Rectal smooth muscle tissue (tissue), 1 donor: ENCODE measurements around the gene ATP8B1.

Source experiments
- H3K27ac ChIP-seq: one replicate; pipeline ENCODE4 v1.7.0; 2013; ENCODE audit warnings: low read depth, low read length, inconsistent platforms
- H3K27me3 ChIP-seq: one replicate; pipeline ENCODE4 v1.7.0; 2013; ENCODE audit warnings: low read length; ENCODE audit not compliant: control insufficient read depth, insufficient read depth
- H3K36me3 ChIP-seq: one replicate; pipeline ENCODE4 v1.7.0; 2013; ENCODE audit warnings: low read length; ENCODE audit not compliant: control insufficient read depth, insufficient read depth
- H3K4me1 ChIP-seq: one replicate; pipeline ENCODE4 v1.7.0; 2013; ENCODE audit warnings: low read length; ENCODE audit not compliant: control insufficient read depth, insufficient read depth
- H3K4me3 ChIP-seq: one replicate; pipeline ENCODE4 v1.7.0; 2013; ENCODE audit warnings: low read length
- H3K9ac ChIP-seq: one replicate; pipeline ENCODE4 v1.7.0; 2013; ENCODE audit warnings: low read length

The ATP8B1 gene

DNA sequence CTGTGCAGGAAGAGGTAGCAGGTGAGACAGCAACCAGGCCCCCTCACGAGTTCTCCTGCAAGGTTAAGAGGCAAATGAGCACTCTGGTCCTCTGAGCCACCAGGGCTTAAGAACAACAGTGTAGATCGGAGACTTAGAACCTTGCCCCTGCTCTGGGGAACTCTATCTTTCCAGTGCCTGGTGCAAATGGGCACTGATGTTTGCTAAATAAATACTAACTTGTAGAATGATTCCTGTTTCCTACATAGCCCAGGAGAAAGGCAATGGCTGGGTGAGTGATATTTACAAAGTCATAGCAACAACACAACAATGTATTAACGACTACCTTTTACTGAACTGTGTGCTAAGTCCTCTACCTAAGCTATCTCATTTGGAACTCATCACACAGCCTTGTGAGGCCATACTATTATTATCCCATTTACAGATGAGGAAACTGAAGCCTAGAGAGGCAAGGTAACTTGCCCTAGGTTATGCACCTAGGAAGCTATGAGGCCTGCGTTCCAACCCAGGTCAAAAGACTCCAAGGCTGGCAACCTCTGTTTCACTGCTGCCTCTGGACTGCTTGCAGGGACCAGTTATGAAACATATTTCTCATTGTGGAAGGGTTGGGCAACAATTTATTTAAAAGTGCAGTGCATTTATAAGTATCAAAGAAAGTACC lies 4.3 kb downstream of the ATP8B1 start:
- Histone ChIP-seq H3K4me3 (peak overlapping the region; percentile 7), H3K36me3 (no peaks in the 10 kb centered on the region), H3K27me3 (peaks cover 2% of the 10 kb centered on the region), H3K9ac (no peak overlapping the region), H3K4me1 (peaks cover 9% of the 10 kb centered on the region), H3K27ac (no peak overlapping the region)

DNA sequence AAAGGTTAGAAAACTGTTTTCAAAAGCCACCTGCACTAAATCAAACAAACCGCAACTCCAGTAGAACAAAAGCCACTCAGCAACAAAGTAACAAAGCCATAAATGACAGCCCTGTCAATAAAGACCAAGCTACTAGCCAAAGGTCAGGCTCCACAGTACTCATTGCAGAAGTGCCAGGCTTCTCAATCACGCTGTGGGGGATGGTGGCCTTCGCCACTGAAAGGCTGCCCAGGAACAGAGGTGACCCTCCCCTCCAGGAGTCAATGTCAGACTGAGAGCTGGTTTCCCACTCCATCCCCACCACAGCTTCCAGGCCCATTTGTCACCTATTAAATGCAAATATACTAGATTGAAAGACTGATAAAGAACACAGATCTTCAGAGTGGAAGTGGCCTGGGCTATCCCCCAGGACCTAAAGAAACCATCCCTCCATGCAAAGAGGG lies 5.9 kb downstream of the ATP8B1 start:
- peaks cover 2% of the 10 kb centered on the region for H3K27me3 ChIP-seq
- H3K4me1 ChIP-seq, result peaks cover 5% of the 10 kb centered on the region
- no peak overlapping the region for H3K9ac ChIP-seq
- no peaks in the 10 kb centered on the region for H3K36me3 ChIP-seq
- H3K27ac ChIP-seq, result no peak overlapping the region
- no peak overlapping the region for H3K4me3 ChIP-seq

DNA sequence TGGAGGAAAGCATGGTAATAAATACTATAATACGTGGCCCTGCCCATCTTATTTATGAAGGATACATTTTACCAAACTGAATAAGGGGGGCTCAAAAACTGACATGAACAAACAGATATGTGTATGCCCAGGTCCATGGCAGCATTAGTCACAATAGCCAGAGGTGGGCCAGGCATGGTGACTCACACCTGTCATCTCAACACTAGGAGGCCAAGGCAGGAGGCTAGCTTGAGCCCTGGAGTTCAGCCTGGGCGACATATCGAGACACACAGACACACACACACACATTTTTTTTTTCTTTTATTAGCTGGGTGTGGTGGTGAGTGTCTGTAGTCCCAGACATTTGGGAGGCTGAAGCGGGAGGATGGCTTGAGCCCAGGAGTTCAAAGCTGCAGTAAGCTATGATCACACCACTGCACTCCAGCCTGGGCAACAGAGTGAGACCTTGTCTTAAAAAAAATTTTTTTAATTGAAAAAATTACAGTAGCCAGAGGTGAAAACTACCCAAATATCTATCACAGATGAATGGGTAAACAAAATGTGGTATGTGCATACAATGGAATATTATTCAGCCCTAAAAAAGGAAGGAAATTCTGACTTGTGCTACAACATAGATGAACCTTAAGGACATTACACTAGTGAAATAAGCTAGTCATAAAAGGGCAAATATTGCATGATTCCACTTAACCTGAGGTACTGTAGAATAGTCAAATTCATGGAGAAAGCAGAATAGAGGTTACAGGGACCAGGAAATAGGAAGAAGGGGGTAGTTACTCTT lies 8.0 kb downstream of the ATP8B1 start:
- Histone ChIP-seq H3K4me1 (peaks cover 2% of the 10 kb centered on the region), H3K4me3 (no peak overlapping the region)

DNA sequence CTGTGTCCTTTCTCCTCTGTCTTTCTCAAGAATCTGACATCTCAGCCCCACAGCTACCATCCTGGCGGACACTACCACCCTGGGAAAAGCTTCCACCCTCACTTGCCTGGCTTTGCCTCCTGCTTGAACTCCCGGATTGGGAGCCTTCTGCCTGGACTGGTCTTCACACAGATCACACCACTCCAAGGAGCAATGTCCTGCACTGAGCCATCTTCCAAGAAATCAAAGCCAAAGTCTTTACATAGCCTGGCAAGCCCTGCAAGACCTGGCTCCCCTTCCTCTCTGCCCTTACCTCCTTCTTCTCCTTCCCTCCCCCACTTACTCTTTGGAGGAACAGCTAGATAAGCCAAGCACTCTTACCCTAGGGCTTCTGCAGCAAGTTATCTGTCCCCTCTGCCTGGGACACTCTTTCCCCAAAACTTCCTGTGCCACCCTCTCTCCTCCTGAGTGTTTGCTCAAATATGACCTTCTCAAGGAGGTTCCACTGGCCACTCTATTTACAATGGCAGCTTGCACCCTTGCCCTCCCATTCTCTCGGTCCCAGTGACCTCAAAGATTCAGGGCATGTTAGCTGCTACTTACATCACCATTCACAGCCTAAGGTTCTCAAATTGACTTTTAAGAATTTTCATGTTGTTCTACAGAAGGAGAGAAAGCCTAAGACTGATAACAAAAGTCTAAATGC lies 9.7 kb downstream of the ATP8B1 start:
- H3K4me1 ChIP-seq, result peaks cover 13% of the 10 kb centered on the region
- no peaks in the 10 kb centered on the region for H3K27me3 ChIP-seq
- no peaks in the 10 kb centered on the region for H3K36me3 ChIP-seq
- peak overlapping the region; percentile 14 for H3K4me3 ChIP-seq
- peak overlapping the region; percentile 57 for H3K27ac ChIP-seq
- no peak overlapping the region for H3K9ac ChIP-seq

More for the DNA sequence above, 8.0 kb downstream of the ATP8B1 start:
- H3K9ac ChIP-seq, result no peak overlapping the region
- peaks cover 2% of the 10 kb centered on the region for H3K27me3 ChIP-seq
- H3K27ac ChIP-seq, result no peak overlapping the region
- no peaks in the 10 kb centered on the region for H3K36me3 ChIP-seq

DNA sequence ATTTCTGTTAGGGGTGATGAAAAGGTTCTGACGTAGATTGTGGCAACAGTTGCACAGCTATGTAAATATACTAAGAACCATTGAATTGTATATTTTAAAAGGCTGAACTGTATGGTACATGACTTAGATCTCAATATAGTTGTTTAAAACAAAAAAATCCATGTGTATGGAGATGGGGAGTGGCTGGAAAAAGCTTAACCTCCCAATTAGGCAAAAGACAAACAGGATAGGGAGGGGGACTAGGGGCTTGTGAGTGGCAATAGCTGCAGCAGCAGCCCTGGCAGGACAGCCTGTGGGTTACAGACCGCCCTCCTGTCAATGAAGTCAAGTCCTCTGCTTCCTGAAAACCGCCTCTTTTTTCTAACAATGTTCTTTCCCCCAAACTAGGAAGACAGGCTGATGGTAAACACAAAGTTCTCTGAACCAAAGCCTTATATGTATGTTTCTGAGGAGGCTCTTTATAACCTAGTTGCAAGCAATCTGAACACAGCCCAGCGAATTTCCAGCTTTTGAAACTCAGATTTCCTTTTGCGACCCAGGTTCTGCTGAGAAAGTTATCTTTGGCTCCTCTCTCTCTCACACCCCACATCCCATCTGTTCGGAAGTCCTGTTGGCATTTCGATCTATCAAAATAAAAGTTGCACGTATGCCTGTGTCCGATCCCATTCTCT lies 10.3 kb downstream of the ATP8B1 start:
- Histone ChIP-seq H3K4me3 (peak overlapping the region; percentile 14), H3K27me3 (no peaks in the 10 kb centered on the region), H3K4me1 (peaks cover 16% of the 10 kb centered on the region), H3K27ac (peak overlapping the region; percentile 59), H3K36me3 (no peaks in the 10 kb centered on the region), H3K9ac (no peak overlapping the region)

DNA sequence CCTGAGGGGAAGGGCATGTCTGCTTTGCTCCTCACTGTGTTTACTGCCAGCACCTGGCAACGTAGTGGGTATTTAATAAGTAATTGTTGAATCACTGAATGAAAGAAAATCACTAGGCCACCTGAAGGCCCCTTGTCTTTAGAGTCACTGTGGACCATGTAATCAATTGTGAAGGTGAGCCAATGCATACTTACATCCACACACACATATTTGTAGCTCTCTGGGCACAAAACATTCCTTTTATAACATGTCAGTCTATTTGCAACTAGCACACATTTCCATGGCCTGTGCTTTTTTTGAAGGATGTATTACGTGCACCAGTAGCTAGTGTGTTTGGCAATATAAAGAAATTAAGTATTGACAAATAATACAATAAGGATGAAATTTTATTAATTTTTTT lies 11.2 kb downstream of the ATP8B1 start:
- Histone ChIP-seq H3K9ac (no peak overlapping the region), H3K27ac (peak overlapping the region; percentile 17), H3K4me3 (peak overlapping the region; percentile 15), H3K4me1 (peaks cover 16% of the 10 kb centered on the region), H3K36me3 (no peaks in the 10 kb centered on the region), H3K27me3 (no peaks in the 10 kb centered on the region)

DNA sequence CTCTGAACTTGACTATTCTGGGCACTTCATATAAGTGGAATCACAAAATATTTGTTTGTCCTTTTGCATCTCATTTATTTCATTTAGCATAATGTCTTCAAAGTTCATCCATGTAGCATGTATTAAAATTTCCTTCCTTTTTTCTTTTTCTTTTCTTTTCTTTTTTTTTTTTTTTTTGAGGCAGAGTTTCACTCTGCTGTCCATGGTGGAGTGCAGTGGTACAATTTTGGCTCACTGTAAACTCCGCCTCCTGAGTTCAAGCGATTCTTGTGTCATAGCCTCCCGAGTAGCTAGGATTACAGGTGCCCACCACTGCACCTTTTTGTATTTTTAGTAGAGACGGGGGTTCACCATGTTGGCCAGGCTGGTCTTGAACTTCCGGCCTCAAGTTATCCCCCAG lies 11.9 kb downstream of the ATP8B1 start:
- no peak overlapping the region for H3K27ac ChIP-seq
- no peak overlapping the region for H3K9ac ChIP-seq
- H3K4me3 ChIP-seq, result no peak overlapping the region
- H3K36me3 ChIP-seq, result no peaks in the 10 kb centered on the region
- H3K27me3 ChIP-seq, result no peaks in the 10 kb centered on the region
- peaks cover 16% of the 10 kb centered on the region for H3K4me1 ChIP-seq

DNA sequence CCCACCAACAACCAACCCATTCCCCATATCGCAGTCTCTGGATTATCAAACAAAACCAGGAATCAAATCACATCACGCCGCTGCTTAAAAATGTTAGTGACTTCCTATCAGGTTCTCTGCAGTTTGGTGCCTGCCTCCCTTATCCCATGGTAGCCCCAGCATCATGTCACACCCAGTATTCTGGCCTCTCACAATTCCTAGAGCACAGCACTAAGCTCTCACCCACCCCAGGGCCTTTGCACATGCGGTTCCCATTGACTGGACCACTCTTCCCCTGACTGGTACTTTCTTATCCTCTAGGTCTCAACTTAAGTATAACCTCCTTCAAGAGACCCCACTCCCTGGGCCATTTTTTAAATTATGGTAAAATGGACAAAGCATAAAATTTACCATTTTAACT lies 12.8 kb downstream of the ATP8B1 start:
- H3K27ac ChIP-seq, result no peak overlapping the region
- H3K4me3 ChIP-seq, result no peak overlapping the region
- H3K36me3 ChIP-seq, result no peaks in the 10 kb centered on the region
- no peaks in the 10 kb centered on the region for H3K27me3 ChIP-seq
- peaks cover 16% of the 10 kb centered on the region for H3K4me1 ChIP-seq
- H3K9ac ChIP-seq, result no peak overlapping the region

DNA sequence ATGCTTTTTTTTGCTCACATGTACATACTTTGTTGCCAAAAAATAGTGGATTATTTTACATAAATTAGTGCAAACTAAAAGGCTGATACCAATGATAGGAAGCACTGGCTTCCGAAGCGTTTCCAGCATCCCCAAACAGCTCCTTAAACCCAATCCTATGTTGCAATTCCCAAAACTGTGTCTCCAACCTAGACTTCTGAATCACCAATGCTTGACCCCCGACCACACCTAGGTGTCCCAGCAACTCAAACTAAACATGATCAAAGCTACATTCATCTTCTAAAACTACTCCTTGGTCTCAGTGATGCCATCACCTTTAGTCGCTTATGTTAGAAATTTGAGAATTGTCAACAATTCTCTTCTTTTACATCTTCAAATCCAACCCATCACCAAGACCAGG lies 13.4 kb downstream of the ATP8B1 start:
- Histone ChIP-seq H3K4me3 (no peak overlapping the region), H3K27ac (peak overlapping the region; percentile 44), H3K27me3 (no peaks in the 10 kb centered on the region), H3K4me1 (peaks cover 19% of the 10 kb centered on the region), H3K9ac (no peak overlapping the region), H3K36me3 (no peaks in the 10 kb centered on the region)

DNA sequence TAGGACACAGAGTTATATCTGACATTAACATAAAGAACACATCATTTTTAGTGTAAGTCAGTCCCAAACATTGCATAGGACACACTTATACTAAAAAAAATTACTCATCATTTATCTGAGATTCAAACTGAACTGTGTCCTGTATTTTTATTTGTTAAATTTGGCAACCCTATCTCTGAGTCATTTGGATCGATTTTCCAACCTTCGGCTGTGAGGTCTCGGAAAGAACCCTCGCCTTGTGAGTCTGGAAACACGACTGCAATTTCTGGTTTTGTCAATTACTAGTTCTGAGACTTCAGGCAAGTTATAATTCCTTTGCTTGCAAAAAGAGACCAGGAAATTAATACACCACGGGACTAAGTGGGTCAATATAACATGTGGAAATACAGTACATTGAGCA lies 14.0 kb downstream of the ATP8B1 start:
- Histone ChIP-seq H3K4me1 (peaks cover 19% of the 10 kb centered on the region), H3K4me3 (no peak overlapping the region), H3K27ac (peak overlapping the region; percentile 65), H3K36me3 (peaks cover 2% of the 10 kb centered on the region), H3K27me3 (no peaks in the 10 kb centered on the region), H3K9ac (no peak overlapping the region)

DNA sequence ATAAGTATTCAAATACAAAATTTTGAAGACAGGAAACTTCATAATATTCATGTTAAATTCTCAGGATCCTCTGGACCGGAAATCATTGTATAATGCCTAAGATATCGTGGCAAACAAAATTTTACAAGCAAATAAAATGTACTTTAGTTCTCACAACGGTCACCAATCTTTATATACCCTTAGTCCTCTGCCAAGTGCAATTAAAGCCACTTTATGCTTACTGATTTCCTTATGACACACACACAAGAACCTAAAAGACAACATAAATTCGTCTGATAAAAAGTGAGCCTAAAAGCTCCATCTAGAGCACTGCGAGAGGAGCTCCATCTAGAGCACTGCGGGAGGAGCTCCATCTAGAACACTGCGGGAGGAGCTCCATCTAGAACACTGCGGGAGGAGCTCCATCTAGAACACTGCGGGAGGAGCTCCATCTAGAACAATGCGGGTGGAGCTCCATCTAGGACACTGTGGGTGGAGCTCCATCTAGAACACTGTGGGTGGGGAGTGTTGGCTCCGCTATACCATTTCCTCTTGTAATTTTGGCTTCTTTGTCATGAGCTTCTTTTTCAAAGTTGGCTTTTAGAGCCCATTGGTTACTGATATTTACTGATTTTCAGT lies 15.9 kb downstream of the ATP8B1 start:
- Histone ChIP-seq H3K4me1 (peaks cover 19% of the 10 kb centered on the region), H3K9ac (no peak overlapping the region), H3K27ac (peak overlapping the region; percentile 75)

More for the DNA sequence above, 15.9 kb downstream of the ATP8B1 start:
- Histone ChIP-seq H3K4me3 (no peak overlapping the region), H3K36me3 (peaks cover 2% of the 10 kb centered on the region), H3K27me3 (no peaks in the 10 kb centered on the region)
